Astrocyte of the hippocampus (primary cell): ENCODE measurements around the gene CCNJ.
A peak's percentile ranks its signal among the peaks of the same experiment; 100 is the strongest.
"Not testable (repeated sequence)": the region's sequence is repeated elsewhere in the genome, so short reads cannot be mapped to it uniquely, and the experiment has no call there.

Experiments used
- DNase-seq: peaks from one replicate; pipeline ENCODE4 v3.0.0; 2011; ENCODE audit warnings: low read depth, low spot score

CCNJ gene, protein sequence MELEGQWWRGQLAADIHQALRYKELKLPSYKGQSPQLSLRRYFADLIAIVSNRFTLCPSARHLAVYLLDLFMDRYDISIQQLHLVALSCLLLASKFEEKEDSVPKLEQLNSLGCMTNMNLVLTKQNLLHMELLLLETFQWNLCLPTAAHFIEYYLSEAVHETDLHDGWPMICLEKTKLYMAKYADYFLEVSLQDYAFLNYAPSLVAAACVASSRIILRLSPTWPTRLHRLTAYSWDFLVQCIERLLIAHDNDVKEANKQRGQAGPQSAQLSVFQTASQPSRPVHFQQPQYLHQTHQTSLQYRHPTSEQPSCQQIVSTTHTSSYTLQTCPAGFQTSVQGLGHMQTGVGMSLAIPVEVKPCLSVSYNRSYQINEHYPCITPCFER

DNA sequence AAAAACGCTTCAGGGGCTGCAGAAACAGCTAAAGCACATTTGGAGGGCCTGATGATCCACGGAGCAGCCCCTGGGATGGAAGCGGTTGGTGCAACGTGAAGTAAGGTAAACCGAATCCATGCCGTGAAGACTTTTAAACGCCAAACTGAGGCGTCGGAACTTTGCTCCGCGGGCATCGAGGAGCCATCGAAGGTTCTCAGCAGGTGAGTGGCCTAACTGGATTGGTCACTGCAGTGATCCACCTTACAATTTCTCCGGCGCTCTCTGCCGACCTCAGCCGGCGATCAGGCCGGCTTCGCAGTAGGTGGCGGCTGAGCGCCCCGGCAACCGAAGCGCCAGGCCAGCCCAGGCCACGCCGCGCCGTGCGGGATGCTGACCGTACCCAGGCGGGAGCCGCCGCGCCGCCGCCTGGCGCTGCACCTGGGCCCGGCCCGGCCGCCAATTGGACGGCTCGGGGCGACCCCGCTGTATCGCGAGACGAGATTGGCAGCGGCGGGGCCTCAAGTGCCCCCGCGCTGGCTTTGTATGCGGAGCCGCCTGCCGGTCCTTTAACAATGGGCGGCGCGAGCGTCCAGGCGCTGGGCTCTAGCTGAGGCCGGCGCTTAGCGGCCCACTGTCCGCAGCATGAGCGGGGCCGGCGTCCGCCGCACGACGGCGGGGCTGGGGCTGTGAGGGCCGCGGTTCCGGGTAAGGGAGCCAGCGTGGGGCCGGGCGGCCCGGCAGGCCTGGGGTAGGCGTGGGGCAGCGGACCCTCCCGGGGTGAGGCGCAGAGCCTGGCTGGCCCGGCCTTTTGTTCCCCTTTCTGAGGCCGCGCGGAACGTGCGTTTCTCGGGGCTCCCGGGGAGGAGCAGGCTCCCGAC is at the start of gene CCNJ:
Gene CCNJ, plus strand, starts transcription at position 551 of the 860 bp plus-strand sequence. CDS start 811 bp downstream, outside the sequence.
- DNase-seq, result peak; percentile 97

DNA sequence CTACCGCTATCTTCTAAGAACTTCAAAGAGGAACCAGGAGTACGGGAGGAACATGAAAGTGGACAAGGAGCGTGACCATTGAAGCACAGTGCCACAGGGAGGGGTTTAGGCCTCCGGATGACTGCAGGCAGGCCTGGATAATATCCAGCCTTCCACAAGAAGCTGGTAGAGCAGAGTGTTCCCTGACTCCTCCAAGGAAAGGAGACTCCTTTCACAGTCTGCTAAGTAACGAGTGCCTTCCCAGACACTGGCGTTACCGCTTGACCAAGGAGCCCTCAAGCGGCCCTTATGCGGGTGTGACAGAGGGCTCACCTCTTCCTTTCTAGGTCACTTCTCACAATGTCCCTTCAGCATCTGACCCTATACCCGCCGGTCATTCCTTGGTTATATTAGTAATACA is 49.0 kb upstream of the CCNJ start:
- not testable (repeated sequence) for DNase-seq

DNA sequence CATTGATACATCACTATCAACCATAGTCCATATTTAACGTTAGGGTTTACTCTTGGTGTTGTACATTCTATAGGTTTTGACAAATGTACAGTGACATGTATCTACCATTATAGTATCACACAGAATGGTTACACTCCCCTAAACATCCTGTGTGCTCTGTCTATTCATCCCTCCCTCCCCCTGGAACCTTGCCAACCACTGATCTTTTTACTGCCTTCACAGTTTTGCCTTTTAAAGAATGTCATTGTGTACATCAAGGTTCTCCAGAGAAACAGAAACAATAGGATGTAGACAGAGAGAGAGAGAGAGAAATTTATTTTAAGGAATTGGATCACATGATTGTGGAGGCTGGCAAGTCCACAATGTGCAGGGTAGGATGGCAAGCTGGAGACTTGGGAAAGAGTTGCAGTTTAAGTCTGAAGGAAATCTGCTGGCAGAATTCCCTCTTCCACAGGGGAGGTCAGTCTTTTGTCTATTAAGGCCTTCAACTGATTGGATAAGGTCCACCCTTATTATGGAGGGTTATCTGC is 45.1 kb upstream of the CCNJ start:
- DNase-seq, result no peak

DNA sequence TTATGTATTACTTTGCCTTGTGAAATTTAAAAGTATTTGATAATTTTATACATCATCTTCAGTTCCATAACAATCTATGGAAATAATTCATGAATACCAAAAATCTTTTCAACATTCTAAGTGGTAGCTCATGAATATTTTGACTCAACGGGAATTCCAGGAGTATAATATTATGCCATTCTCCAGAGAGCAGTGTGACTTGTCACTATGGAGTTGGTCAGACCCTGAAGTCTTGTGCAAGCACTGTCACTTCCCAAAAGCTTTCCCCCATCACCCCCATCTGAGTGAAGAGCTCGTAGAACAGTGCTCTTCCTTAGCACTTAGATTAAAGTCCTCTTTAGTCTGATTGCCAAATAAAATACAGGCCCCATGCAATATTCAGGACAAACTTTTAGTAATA is 29.4 kb upstream of the CCNJ start:
- no peak for DNase-seq

DNA sequence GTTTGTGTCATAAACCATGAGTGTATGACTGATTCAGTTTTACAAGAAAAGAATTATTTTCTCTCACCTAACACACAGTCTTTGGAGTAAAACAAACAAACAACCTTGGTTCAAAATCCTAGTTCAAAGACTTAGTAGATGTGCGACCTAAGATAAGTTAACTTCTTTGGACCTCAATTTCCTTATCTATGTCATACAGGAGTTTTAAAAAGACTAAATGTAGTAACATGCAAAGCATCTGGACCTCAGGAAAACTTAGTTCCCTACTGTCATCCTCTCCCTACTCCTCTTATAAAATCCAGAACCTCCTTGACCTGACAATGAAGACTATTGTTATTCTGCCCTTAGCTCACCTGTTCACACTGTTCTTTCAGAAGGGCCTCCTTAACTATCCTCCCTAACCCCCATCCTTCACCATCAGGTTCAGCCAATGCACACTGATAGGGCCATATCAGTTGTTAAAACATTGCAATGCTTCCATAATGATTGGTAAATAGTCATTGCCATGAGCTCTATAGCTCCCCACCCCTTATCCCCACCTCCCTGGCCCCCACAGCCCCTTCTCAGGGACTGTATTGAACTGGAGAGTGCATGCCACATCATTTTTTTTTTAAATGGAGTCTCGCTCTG is 28.8 kb upstream of the CCNJ start:
- no peak for DNase-seq

DNA sequence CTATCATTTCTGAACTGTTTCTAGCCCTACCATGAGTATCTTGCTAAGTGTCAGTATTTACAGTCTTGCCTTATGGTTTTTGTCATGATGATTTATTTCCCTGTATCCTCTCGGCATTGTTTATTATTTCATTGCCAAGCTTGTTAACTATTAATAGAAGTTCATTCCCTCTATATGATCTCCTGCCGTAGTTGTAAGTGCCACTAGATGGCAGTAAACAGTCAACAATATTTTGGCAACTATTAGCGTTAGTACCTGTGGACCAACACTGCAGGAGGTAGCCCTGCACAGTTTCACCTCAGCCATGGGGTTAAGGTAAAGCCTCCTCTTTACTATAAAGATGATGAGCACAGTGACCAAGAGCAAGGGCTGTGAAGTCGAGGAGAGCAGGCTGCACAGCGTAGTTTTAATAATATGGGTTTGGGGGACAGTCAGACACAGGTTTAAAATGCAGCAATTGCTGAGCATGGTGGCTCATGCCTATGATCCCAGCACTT is 26.1 kb upstream of the CCNJ start:
- DNase-seq, result peak; percentile 64

DNA sequence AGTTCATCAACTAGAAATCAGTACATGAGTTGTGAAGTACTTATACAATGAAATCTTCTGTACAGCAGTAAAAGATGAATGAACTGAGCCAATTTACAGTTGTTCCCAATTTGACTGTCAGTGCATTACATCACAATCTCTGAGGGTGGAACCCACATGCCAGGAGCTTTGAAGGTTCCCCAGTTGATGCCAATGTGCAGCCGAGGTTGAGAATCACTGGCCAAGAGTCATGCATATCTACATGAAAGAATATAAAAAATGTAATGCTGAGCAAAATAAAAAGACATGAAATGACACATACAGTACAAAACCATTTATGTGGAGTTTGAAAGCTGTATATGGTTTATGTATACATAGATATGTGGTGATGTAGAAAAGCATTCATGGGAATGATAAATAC is 22.1 kb upstream of the CCNJ start:
- DNase-seq, result no peak

DNA sequence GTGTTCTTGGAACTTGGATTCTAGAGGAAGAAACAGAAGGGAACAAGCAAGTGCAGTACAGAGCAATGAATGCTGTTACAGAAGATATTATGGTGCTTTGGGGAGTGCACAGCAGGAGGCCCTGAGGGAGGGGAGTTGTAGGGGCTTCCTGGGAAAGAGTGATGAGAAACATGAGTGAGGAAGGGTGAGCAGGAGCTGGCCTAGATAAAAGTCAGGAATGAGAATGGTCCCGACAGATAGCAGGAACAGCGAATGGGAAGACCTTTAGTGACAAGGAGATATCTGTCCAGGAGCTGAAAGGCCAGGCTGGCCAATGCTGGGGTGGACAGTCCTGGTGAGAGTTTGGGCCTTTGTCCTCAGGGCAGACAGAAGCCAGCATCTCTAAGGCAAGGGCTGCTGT is 20.6 kb upstream of the CCNJ start:
- no peak for DNase-seq

DNA sequence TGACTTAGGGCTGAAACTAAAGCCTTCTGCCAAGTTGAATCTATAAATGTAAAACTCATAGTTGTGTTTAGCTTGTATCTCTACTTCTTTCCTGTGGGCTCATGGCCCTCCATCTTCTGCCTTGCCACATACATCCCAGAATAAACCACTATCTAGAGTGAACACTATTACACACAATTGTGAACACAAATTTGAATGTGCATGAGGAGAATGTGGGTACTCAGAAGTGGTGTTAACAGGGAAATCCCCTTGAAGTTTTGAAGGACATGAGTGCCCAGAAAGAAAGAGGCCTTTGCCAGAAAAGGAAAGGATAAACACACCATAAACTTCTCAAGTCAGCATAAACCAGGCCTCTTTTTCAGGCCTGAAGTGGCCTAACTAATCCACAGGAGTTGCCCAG is 20.2 kb upstream of the CCNJ start:
- no peak for DNase-seq

DNA sequence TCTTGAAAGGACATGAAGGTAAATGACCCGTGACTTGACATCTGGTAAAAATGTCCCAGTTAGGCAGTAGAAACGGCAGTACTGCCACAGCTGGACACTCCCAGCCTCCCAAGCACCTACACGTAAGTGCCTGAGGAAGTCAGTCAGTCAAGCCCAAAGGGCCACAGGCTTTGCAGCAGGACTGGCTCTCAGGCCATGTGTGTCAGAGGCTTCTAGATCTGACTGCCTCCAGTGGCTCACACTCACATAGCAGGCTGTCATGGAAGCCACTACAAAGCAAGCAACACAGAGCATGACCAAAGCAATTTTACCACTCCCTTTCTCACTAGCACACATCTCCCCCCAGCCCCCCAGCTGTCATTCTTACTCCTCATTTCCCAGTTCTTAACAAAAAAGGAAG is 17.8 kb upstream of the CCNJ start:
- DNase-seq, result no peak

DNA sequence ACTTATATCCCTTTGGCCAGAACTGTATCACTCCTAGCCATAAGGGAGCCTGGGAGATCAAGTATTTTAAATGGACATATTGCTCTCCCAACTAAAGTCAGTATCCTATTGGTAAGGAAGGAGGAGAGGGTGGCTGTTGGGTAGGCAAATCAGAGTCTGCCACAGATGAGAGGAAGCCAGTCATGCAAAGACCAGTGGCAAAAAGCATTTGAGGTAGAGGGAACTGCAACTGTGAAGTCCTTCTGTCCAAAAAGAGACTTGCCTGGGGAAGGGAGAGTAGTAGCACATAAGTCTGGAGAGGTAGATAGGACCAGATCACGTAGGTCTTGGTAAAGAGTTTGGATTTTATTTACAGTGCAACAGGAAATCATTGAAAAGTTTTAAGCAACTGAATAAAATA is 8.8 kb upstream of the CCNJ start:
- no peak for DNase-seq

DNA sequence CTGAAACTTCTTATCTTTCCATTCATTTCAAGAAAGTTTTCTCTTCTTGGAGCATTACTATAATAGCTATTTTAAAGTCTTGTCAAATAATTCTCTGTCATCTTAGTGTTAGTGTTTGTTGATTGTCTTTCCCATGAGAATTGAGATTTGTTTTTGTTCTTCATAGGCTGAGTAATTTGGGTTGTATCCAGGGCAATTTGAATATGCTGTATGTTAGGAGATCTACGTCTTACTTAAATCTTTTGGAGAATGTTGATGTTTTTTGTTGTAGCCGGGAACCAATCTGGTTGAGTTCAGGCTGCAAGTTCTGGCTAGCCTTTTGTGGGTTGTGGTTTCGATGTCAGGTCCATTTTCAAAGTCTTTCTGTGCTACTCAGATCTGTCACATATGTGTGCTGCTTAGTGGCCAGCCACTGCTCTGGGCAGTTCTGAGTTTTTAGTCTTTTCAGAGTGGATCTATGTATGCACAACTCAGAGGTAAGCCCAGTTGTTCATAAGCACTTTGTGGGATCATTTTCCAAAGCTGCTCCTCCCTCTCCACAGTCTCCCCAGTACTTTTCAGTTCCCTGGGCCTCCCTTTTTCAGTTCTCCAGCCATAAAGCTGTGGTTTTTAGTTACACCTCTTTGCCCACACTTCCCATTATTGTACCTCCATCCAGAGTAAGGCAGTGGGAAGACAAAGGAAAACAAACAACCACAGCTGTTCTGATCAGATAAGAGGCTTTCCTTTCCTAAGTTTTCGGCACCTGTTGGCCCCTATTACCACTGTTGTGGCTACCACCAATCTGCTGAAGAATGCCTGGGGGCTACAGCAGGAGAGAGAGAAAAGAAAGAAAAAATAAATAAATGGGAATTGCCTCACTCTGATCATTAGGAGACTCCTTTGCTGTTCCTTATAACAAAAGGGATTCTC is 4.7 kb upstream of the CCNJ start:
- DNase-seq, result peak; percentile 34

DNA sequence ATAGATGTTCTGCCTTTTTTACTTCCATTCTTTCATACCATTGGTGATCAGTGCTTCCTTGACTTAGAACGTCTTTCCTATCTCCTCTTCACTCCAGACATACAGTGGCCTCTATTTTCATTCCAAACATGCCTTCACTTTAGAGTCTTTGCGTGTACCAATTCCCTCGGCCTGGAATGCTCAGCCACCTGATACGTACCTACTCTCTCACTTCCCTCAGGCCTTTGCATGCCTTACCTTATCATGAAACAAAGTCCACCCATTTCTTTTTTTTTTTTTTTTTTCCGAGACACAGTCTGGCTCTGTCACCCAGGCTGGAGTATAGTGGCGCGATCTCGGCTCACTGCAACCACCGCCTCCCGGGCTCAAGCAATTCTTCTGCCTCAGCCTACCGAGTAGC is 2.2 kb upstream of the CCNJ start:
- DNase-seq, result no peak

DNA sequence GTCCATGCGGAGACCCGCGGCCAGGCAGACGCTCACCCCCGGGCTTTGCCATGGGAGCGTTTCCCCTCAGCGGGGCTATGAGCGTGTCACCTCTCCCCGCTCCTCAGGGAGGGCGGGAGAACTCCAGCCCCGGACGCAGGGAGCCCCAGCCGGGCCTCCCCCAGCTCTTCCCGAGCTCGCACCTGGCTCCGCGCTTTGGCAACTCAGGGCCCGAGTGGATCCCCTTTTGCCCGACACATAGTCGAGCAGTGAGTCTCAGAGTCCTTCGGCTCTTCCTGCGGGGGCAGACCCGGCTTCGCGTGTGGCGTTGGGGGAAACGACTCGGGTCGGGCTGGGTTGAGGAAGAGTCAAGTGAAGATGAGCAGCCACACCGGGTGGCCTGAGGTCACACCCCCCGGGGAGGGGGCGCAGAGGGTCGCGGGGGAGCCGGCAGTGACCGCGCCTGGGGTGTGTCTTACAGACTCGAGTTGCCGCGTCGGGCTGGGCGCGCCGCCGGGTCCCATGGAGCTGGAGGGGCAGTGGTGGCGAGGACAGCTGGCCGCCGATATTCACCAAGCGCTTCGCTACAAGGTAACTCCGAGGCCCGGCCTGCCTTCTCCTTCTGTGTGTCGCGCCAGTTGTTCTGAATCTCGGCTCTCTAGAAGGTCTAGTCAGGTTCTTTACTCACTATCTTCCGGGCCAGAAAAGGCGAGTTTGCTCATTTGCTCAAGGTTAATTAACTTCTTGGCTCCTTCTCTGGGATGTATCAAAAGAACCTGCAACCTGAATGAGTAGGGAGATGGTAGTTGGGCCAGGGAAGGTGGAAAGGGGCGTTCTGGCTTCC is 721 bp downstream of the CCNJ start:
- peak; percentile 69 for DNase-seq

DNA sequence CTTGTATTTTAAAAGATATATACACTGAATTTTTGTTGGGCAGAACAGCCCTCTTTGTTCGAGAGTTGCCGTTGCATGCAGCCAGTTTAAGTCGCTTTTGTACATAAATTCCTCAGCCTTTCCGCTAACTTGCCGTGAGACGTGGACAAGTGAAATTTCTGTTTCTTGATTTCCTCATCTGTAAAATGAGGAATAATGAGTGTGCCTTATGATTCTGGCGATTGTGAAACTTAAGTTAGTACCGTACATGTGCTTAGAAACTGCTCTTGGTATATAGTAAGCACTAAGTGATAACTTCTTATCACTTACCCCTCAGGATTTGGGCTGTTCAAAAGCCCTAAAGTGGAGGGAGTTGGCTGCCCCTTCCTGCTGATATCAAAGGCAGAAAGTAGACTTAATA is 1.4 kb downstream of the CCNJ start:
- peak; percentile 57 for DNase-seq

DNA sequence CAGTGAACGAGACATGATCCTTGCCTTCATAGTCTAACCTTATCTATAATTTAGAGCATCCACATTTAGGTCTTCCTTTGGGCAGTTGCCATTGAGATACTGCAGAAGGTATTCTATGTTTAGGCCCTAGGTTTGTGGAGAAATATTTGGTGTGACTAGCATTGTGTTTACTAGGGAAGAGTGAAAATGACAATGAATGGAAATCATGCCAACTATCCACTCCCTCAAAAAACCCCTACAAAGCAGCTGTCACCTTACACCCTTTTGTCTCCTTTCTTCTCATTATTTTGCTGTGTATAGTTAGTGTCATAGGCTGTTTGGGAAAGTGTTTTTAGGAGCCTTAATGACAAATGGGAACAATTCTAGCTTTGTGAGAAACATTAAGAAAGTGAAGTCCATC is 3.2 kb downstream of the CCNJ start:
- DNase-seq, result no peak

DNA sequence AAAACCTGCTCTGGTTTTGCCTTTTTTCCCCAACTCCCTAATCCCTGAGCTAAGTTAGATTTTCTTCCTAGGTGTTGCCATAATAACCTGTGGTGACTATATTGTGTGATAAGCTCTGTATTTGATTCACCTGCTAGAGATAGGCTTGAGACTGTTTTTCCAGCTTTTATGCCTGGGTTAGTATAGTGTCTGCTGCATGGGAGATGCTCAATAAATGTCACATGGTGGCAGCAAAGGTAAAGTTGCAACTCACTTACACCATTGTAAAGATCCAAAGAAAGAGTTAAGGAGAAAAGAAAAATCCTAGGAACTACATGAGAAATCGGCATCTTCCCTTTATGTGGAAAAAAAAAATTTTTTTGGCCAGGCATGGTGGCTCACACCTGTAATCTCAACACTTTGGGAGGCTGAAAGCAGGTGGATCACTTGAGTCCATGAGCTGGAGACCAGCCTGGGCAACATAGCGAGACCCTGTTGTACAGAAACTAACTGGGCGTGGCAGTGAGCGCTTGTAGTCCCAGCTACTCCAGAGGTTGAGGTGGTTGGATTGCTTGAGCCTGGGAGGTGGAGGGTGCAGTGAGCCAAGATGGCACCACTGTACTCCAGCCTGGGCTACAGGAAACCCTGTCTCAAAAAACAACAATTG is 3.7 kb downstream of the CCNJ start:
- DNase-seq, result no peak

DNA sequence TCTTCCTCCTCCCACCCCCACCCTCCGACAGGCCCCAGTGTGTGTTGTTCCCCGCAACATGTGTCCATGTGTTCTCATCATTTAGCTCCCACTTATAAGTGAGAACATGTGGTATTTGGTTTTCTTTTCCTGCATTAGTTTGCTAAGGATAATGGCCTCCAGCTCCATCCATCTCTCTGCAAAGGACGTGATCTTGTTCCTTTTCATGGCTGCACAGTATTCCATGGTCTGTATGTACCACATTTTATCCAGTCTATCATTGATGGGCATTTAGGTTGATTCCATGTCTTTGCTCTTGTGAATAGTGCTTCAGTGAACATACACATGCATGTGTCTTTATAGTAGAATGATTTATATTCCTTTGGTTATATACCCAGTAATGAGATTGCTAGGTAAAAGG is 4.5 kb downstream of the CCNJ start:
- not testable (repeated sequence) for DNase-seq

DNA sequence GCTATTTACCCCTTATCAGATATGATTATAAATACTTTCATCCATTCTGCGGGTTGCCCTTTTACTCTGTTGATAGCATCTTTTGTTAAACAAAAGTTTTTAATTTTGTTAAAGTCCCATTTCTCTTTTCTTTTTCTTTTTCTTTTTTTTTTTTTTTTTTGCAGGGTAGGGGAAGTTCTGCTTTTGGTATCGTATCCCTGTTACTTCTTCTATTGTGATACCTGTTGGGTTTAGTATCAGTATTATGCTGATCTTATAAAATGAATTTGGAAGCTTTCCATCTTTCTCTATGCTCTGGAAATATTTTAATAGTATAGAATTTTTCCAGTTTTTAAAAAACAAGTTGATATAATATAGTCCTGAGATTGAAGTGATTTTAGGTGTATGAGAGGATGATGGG is 6.0 kb downstream of the CCNJ start:
- DNase-seq, result no peak

DNA sequence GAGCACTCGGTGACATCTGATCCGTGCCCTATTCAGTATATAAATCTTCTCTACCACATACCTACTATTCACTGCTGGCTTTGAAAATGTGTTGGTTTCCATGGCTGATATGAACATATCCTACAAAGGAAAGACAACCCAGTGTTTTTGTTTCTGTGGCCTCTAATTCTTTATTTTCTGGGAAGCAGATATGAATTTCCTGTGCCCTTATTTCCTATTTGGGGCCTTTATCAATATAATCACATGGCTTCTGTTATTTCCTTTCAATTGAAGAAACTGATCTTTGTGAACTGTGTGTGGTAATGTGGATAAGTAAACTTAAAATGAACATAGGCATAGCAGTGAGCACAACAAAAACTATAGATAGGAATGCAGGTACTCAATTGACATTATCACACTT is 10.6 kb downstream of the CCNJ start:
- no peak for DNase-seq
